ENCODE results near the gene CCDC6.
"Not testable (repeated sequence)": the region's sequence is repeated elsewhere in the genome, so short reads cannot be mapped to it uniquely, and the experiment has no call there.

Gene CCDC6

GRCh38 chr10:59878289-59878688, 28.1 kb downstream of the CCDC6 start:
- H3K27ac ChIP-seq, result peak overlapping the region in 1 of 2 donors; percentile 2
- no peak for TF ChIP-seq CTCF (IDR thresholded peaks at IDR 0.05)
- DNase-seq (ENCODE audit: low spot score), result no peak
- no peak overlapping the region for H3K4me3 ChIP-seq

GRCh38 chr10:59877191-59877671, 29.1 kb downstream of the CCDC6 start:
- H3K27ac ChIP-seq, result no peak overlapping the region
- DNase-seq (ENCODE audit: low spot score), result no peak
- no peak overlapping the region for H3K4me3 ChIP-seq
- no peak for TF ChIP-seq CTCF (IDR thresholded peaks at IDR 0.05)

GRCh38 chr10:59876695-59877094, 29.7 kb downstream of the CCDC6 start:
- DNase-seq (ENCODE audit: low spot score), result no peak
- Histone ChIP-seq H3K4me3 (no peak overlapping the region), H3K27ac (no peak overlapping the region)
- no peak for TF ChIP-seq CTCF (IDR thresholded peaks at IDR 0.05)

- H3K27ac ChIP-seq; H3K4me3 ChIP-seq; DNase-seq (ENCODE audit: low spot score): not testable (repeated sequence)
Observed at GRCh38 chr10:59876208-59876607, 30.1 kb downstream of the CCDC6 start.

- no peak for DNase-seq (ENCODE audit: low spot score)
- TF ChIP-seq CTCF (IDR thresholded peaks at IDR 0.05), result no peak
- H3K4me3 ChIP-seq, result no peak overlapping the region
- peak overlapping the region in 1 of 2 donors; percentile 70 for H3K27ac ChIP-seq
Observed at GRCh38 chr10:59873896-59874295, 32.5 kb downstream of the CCDC6 start.

GRCh38 chr10:59872892-59873463, 33.4 kb downstream of the CCDC6 start:
- peak overlapping the region; percentile 50 to 70 for H3K27ac ChIP-seq
- no peak for TF ChIP-seq CTCF (IDR thresholded peaks at IDR 0.05)
- no peak for DNase-seq (ENCODE audit: low spot score)
- H3K4me3 ChIP-seq, result peak overlapping the region; percentile 47

GRCh38 chr10:59870152-59870551, 36.2 kb downstream of the CCDC6 start:
- Histone ChIP-seq H3K4me3 (no peak overlapping the region), H3K27ac (no peak overlapping the region)
- DNase-seq (ENCODE audit: low spot score), result no peak
- no peak for TF ChIP-seq CTCF (IDR thresholded peaks at IDR 0.05)

Data from coronary artery (tissue), 2 donors.